LNCaP clone FGC (cell line): ENCODE results near the gene CYP4Z1.
A peak's percentile ranks its signal among the peaks of the same experiment; 100 is the strongest.

Source experiments
- DNase-seq: peaks from one replicate; pipeline ENCODE4 v3.0.0-alpha.2; 2011; ENCODE audit warnings: low read depth
- H3K4me3 ChIP-seq: 2 replicates; pipeline ENCODE4 v1.5.1; 2011; ENCODE audit warnings: mild to moderate bottlenecking, low read depth, low read length, control low read depth
- CTCF ChIP-seq: IDR thresholded peaks from 2 replicates; pipeline ENCODE4 v1.5.1; 2012; ENCODE audit warnings: mild to moderate bottlenecking; ENCODE audit not compliant: control insufficient read depth, insufficient read depth; ENCODE audit errors: extremely low read depth

CYP4Z1 gene

GRCh38 chr1:47067097-47067594 lies at the start of gene CYP4Z1:
TSS of gene CYP4Z1 (plus strand) at chr1:47067231. CDS start at chr1:47067491, 260 bp downstream.
- DNase-seq, result no peak
- no peak within 1 kb of the TSS for H3K4me3 ChIP-seq
- TF ChIP-seq CTCF, result no peak

GRCh38 chr1:47021070-47021469 lies 46.0 kb upstream of the CYP4Z1 start:
- no peak for DNase-seq
- no peak overlapping the region for H3K4me3 ChIP-seq
- no peak for TF ChIP-seq CTCF

GRCh38 chr1:47023268-47024140 lies 43.5 kb upstream of the CYP4Z1 start, which contains the start of gene CYP4X1:
TSS of gene CYP4X1 (plus strand) at chr1:47023669. CDS start at chr1:47023818, 149 bp downstream.
- no peak within 1 kb of the TSS for H3K4me3 ChIP-seq
- DNase-seq, result no peak
- no peak for TF ChIP-seq CTCF

GRCh38 chr1:47024141-47024801 lies 42.8 kb upstream of the CYP4Z1 start:
- no peak for TF ChIP-seq CTCF
- no peak overlapping the region for H3K4me3 ChIP-seq
- no peak for DNase-seq

GRCh38 chr1:47030170-47030805 lies 36.7 kb upstream of the CYP4Z1 start:
- TF ChIP-seq CTCF, result no peak
- H3K4me3 ChIP-seq, result no peak overlapping the region
- DNase-seq, result no peak

- TF ChIP-seq CTCF, result no peak
- peak; percentile 89 for DNase-seq
- no peak overlapping the region for H3K4me3 ChIP-seq
Observed at GRCh38 chr1:47031059-47031458, 36.0 kb upstream of the CYP4Z1 start.
